ENCODE data around the gene SLC20A1. TPM values are rescaled to one million over a fixed set of nuclear protein-coding genes. Genes with fewer than 3 reads are reported as not detected.
"Not testable (repeated sequence)": the region's sequence is repeated elsewhere in the genome, so short reads cannot be mapped to it uniquely, and the experiment has no call there.

SLC20A1 gene
- total and polyA plus RNA-seq, 2 experiments from 2014 or later, result 135 to 191 TPM

DNA sequence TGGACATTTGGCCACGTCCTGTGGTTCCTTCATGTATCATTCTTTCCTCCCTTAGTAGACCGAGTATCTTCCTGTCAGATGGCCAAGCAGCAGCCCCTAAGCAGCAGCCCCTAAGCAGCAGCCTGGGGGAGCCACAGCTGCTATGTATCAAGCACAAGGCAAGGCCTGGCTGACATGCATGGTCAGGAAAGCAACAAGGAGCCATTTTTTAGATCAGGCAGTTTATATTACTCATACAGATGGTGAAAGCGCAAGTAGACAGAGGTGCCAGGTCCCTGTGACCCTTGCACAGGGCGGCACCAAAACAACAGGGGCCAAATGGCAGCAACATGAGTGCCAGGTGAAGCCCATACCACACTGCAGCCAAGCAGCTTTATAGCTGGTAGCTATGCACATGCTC is 39.2 kb upstream of the SLC20A1 start:
- H3K27ac ChIP-seq, result no peak overlapping the region
- no peaks in the 10 kb centered on the region for H3F3A ChIP-seq (ENCODE audit: insufficient read depth)
- no peak for DNase-seq
- no peaks in the 10 kb centered on the region for H3K9me3 ChIP-seq (ENCODE audit: low read depth)
- H4K20me1 ChIP-seq (ENCODE audit: insufficient read depth), result no peaks in the 10 kb centered on the region
- H3K4me2 ChIP-seq (ENCODE audit: unreplicated experiment), result no peak overlapping the region
- 69 to 75% methylated on average over 4 of the region's 4 CpGs for WGBS, 2 experiments (ENCODE audit: low coverage in 1 of 2, low lambda C conversion rate in 2 of 2, missing lambda C conversion rate in 2 of 2)
- no peaks in the 10 kb centered on the region for H3K9me2 ChIP-seq (ENCODE audit: insufficient read depth)
- no peak overlapping the region for H2AFZ ChIP-seq
- H3K79me2 ChIP-seq (ENCODE audit: insufficient read depth), result no peaks in the 10 kb centered on the region
- no peak overlapping the region for H3K4me3 ChIP-seq
- in situ Hi-C loops (cut with MboI), result loop anchor here (5.0 to 25.0 kb wide), 2 partner anchors 116 to 331 kb away; partner anchors contain the start of gene NT5DC4
- no peaks in the 10 kb centered on the region for H3K4me1 ChIP-seq (ENCODE audit: insufficient read depth)
- H3K36me3 ChIP-seq (ENCODE audit: low read depth), result no peaks in the 10 kb centered on the region
- TF ChIP-seq EZH2phosphoT487 (IDR thresholded peaks at IDR 0.05; ENCODE audit: insufficient read depth, low read depth) (no peak), EZH2 (IDR thresholded peaks at IDR 0.05; ENCODE audit: insufficient read depth, poor library complexity, severe bottlenecking) (no peak)
- no peak overlapping the region for H3K9ac ChIP-seq
- H3K27me3 ChIP-seq (replicated peaks; ENCODE audit: insufficient read depth), result no peaks in the 10 kb centered on the region

GRCh38 chr2:112607680-112608438 is 37.9 kb upstream of the SLC20A1 start:
- Histone ChIP-seq H4K20me1 (ENCODE audit: insufficient read depth) (no peaks in the 10 kb centered on the region), H3K9ac (no peak overlapping the region), H2AFZ (no peak overlapping the region), H3F3A (ENCODE audit: insufficient read depth) (no peaks in the 10 kb centered on the region), H3K9me3 (ENCODE audit: low read depth) (no peaks in the 10 kb centered on the region), H3K4me3 (no peak overlapping the region), H3K36me3 (ENCODE audit: low read depth) (no peaks in the 10 kb centered on the region), H3K27me3 (replicated peaks; ENCODE audit: insufficient read depth) (no peaks in the 10 kb centered on the region), H3K27ac (no peak overlapping the region), H3K4me2 (ENCODE audit: unreplicated experiment) (no peak overlapping the region), H3K79me2 (ENCODE audit: insufficient read depth) (no peaks in the 10 kb centered on the region), H3K9me2 (ENCODE audit: insufficient read depth) (no peaks in the 10 kb centered on the region), H3K4me1 (ENCODE audit: insufficient read depth) (no peaks in the 10 kb centered on the region)
- 58% methylated on average over 8 of the region's 8 CpGs for WGBS, 2 experiments (ENCODE audit: low coverage in 1 of 2, low lambda C conversion rate in 2 of 2, missing lambda C conversion rate in 2 of 2)
- no peak for DNase-seq
- TF ChIP-seq EZH2phosphoT487 (IDR thresholded peaks at IDR 0.05; ENCODE audit: insufficient read depth, low read depth) (no peak), EZH2 (IDR thresholded peaks at IDR 0.05; ENCODE audit: insufficient read depth, poor library complexity, severe bottlenecking) (no peak)
- in situ Hi-C loops (cut with MboI), result loop anchor here (5.0 to 25.0 kb wide), 2 partner anchors 114 to 329 kb away; partner anchors contain the start of gene NT5DC4

GRCh38 chr2:112609320-112609719 is 36.4 kb upstream of the SLC20A1 start:
- WGBS, 2 experiments (ENCODE audit: low coverage in 1 of 2, low lambda C conversion rate in 2 of 2, missing lambda C conversion rate in 2 of 2), result 94 to 97% methylated on average over 4 of the region's 4 CpGs

GRCh38 chr2:112612283-112612682 is 33.5 kb upstream of the SLC20A1 start:
- H3K9me2 ChIP-seq (ENCODE audit: insufficient read depth); H3K27ac ChIP-seq; H3K4me3 ChIP-seq; H3K27me3 ChIP-seq (replicated peaks; ENCODE audit: insufficient read depth); H3K79me2 ChIP-seq (ENCODE audit: insufficient read depth); H3F3A ChIP-seq (ENCODE audit: insufficient read depth); DNase-seq; H3K9ac ChIP-seq; H3K36me3 ChIP-seq (ENCODE audit: low read depth); H3K4me1 ChIP-seq (ENCODE audit: insufficient read depth); H3K9me3 ChIP-seq (ENCODE audit: low read depth); H3K4me2 ChIP-seq (ENCODE audit: unreplicated experiment); H2AFZ ChIP-seq; H4K20me1 ChIP-seq (ENCODE audit: insufficient read depth): not testable (repeated sequence)
- WGBS, 2 experiments (ENCODE audit: low coverage in 1 of 2, low lambda C conversion rate in 2 of 2, missing lambda C conversion rate in 2 of 2), result 86 to 88% methylated on average over 1 of the region's 1 CpG
- in situ Hi-C loops (cut with MboI), result loop anchor here (25.0 kb wide), 1 partner anchor 325 kb away; no protein-coding TSS in a partner anchor

More at GRCh38 chr2:112609320-112609719, 36.4 kb upstream of the SLC20A1 start:
- not testable (repeated sequence) for H3K79me2 ChIP-seq (ENCODE audit: insufficient read depth); H3K27ac ChIP-seq; H3K4me3 ChIP-seq; H3F3A ChIP-seq (ENCODE audit: insufficient read depth); H3K27me3 ChIP-seq (replicated peaks; ENCODE audit: insufficient read depth); H3K4me1 ChIP-seq (ENCODE audit: insufficient read depth); H4K20me1 ChIP-seq (ENCODE audit: insufficient read depth); H2AFZ ChIP-seq; DNase-seq; H3K9ac ChIP-seq; H3K4me2 ChIP-seq (ENCODE audit: unreplicated experiment); H3K9me3 ChIP-seq (ENCODE audit: low read depth); H3K36me3 ChIP-seq (ENCODE audit: low read depth); H3K9me2 ChIP-seq (ENCODE audit: insufficient read depth)
- in situ Hi-C loops (cut with MboI), result loop anchor here (5.0 to 25.0 kb wide), 2 partner anchors 113 to 328 kb away; partner anchors contain the start of gene NT5DC4

Measured in GM23248 (cell line).